GM13977 (cell line): ENCODE measurements around the gene FTSJ3.

Experiments used
- DNase-seq: peaks from one replicate; pipeline ENCODE4 v3.0.0; 2012; ENCODE audit warnings: low spot score
- in situ Hi-C: fragments of 300-500 bp; cut with MboI; formaldehyde crosslinking; loops from one replicate; pipeline ENCODE4 v1.12.0; 2022; ENCODE audit warnings: low sequenced_read_pairs, low pct_unique_long_range_greater_than_20kb, mixed read lengths, inconsistent platforms; ENCODE audit not compliant: unreplicated experiment
- TF ChIP-seq, protein P1 (sequence below): IDR thresholded peaks from 2 replicates; pipeline ENCODE4 v1.5.1; 2012; ENCODE audit warnings: mild to moderate bottlenecking, control low read depth; ENCODE audit not compliant: insufficient read depth; ENCODE audit errors: extremely low read depth, missing control alignments

Gene FTSJ3

DNA sequence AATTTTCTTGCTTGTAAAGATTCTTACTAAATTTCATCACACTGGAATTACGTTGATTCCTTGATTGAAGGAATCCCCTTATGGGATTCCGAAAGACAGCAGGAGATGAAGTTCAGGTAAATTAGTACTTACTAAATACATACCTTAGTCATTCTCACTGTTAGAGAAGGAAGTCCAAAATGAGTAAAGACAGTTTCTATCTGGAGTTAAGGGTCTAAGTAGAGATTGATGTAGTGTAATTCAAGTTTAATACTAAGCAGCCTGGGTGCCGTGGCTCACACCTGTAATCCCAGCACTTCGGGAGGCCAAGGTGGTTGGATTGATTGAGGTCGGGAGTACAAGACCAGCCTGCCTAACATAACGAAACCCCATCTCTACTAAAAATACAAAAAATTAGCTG lies 43.9 kb downstream of the FTSJ3 start:
- TF ChIP-seq, protein P1, sequence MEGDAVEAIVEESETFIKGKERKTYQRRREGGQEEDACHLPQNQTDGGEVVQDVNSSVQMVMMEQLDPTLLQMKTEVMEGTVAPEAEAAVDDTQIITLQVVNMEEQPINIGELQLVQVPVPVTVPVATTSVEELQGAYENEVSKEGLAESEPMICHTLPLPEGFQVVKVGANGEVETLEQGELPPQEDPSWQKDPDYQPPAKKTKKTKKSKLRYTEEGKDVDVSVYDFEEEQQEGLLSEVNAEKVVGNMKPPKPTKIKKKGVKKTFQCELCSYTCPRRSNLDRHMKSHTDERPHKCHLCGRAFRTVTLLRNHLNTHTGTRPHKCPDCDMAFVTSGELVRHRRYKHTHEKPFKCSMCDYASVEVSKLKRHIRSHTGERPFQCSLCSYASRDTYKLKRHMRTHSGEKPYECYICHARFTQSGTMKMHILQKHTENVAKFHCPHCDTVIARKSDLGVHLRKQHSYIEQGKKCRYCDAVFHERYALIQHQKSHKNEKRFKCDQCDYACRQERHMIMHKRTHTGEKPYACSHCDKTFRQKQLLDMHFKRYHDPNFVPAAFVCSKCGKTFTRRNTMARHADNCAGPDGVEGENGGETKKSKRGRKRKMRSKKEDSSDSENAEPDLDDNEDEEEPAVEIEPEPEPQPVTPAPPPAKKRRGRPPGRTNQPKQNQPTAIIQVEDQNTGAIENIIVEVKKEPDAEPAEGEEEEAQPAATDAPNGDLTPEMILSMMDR: no peak
- in situ Hi-C loops: no loop called here
- no peak for DNase-seq

DNA sequence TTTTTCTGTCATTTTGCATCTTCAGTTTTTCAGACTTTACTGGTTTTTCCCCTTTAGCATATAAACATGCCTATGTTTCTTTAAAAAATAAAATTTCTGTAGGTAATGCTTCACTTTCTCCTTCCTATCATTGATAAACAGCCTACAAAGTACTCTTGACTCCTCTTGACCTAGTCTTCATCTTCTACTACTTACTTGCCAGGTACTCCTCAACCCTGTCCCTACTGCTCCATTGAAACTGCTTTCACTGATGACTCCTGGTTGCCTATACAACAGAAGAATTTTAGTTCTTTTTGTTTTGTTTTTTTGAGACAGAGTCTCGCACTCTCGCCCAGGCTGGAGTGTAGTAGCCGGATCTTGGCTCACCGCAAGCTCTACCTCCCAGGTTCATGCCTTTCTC lies 46.5 kb downstream of the FTSJ3 start:
- no peak for DNase-seq
- in situ Hi-C loops: no loop called here
- TF ChIP-seq, protein P1: no peak

DNA sequence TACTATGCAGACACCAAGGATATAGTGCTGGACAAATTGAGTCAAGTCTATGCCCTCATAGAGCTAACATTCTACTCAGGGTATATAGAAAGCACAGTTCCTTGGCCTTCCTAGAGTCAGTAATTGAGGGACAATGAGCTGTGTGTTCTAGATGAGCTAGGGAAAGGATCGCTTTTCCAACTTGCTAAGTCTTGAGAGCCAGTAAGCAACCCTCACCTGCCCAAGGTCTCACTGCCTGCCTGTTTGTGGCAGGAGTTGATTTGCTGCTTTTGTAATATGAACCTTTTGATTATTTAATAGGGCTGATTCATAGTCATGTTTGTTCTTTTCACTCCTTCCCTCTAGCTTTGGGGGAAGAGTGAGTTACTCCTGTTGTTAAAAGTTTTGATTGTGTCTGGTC lies 47.0 kb downstream of the FTSJ3 start:
- DNase-seq: no peak
- in situ Hi-C loops: no loop called here
- TF ChIP-seq, protein P1: no peak

DNA sequence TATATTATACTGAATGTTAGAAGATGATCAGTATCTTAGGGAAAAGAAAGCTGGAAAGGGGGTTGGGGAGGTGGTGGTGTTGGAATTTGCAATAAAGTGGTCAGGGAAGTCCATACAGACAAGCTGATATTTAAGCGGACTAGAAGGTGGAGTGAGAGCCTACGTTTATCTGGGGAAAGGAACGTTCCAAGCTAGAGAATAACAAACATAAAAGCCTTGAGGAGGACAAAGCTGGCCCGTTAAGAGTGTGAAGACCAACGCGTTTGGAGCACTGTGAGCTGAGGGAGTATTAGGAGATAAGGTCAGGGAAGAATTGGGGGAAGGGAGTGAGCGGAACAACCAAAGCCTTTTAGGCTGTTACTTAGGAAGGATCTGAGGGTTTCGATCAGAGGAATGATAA lies 52.0 kb downstream of the FTSJ3 start:
- TF ChIP-seq, protein P1: no peak
- in situ Hi-C loops: no loop called here
- DNase-seq: no peak

DNA sequence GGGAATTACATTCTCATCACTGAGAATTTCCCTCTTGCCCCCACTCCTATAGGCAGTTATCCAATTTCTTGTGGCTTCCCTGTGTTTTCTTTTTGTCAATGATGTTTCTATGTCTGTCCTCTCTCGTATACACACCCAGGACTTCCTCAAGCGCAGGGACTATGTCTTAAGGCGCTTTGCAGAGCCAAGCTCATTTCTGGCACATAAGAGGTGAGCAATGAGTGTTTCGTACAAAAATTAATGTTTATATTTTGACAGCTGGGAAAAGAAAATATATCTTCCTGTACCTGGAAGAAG lies 52.5 kb downstream of the FTSJ3 start:
- in situ Hi-C loops: no loop called here
- TF ChIP-seq, protein P1: no peak
- DNase-seq: no peak

DNA sequence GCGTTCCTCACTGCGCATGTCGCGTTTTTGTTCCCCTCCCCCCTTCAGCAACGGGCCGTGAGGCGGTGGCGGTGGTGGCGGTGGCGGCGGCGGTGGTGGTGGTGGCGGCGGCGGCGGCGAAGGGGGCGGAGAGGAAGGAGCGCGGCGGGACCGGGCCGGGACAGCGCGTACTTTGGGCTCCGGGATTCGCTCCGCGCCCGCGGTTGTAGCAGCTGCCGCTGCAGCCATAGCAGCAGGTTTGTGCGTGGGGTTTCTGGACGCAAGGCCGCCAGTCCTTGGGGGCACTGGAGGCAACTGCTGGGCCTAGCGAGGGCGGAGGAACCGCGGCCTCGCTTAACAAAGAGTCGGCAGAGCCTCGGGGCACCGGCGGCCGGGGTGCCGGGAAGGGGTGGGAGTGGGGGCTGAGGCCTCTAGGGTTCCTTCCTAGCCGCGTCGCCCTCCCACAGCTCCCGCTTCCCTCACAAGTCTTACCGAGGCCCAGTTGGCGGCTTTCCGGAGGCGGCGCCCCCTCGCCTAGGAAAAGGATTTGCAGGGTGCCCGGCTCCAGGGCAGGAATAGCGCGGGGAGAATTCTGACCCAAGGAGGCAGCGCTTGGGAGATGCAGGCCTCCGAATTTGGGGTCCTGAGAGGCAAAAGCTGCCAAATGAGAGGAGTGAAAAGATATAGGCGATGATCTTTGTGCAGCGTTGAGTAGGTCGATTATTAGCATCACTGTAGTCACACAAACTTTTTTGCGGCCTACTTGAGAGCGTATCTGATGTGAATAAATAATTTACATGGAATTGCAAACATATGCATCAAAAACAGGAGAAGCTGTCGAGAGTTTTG lies 53.1 kb downstream of the FTSJ3 start, which contains the start of gene DDX42:
TSS of gene DDX42 (plus strand) at position 30 of the 828 bp plus-strand sequence. CDS start 12,880 bp downstream, outside the sequence.
- TF ChIP-seq, protein P1: no peak
- DNase-seq: peak; percentile 66
- in situ Hi-C loops: no loop called here
